Activated T-cell treated with anti-CD3 and anti-CD28 coated beads, Interleukin-2, amount 50 U/mL, for 72 hours (primary cell): Measurements from ENCODE around the gene OR8H1. TPM values are rescaled to one million over a fixed set of nuclear protein-coding genes. Genes with fewer than 3 reads are reported as not detected.

ENCODE experiments used
- ATAC-seq, 2 donors: fragments of 150-1000 bp; cut with Tn5 transposase; replicated peaks in 1 of 2; 2 replicates each; pipeline ENCODE4 v1.10.0; 2021; ENCODE audit warnings: moderate library complexity in 2 of 2, mild to moderate bottlenecking in 1 of 2
- DNase-seq, 2 donors: peaks; one replicate each; pipeline ENCODE4 v3.0.0; 2021 to 2022; ENCODE audit warnings: mixed read lengths in 1 of 2
- H3K27ac Mint-ChIP-seq: one replicate; pipeline ENCODE4 v1.8.0; 2022; ENCODE audit warnings: mild to moderate bottlenecking, moderate library complexity, mixed read lengths
- H3K27me3 Mint-ChIP-seq: one replicate; pipeline ENCODE4 v1.8.0; 2022; ENCODE audit warnings: low read depth, mixed read lengths
- H3K36me3 Mint-ChIP-seq, 2 donors: one replicate each; pipeline ENCODE4 v1.8.0; 2022; ENCODE audit warnings: mixed read lengths in 2 of 2, mild to moderate bottlenecking in 1 of 2; ENCODE audit not compliant: insufficient read depth in 2 of 2
- H3K4me1 Mint-ChIP-seq: one replicate; pipeline ENCODE4 v1.8.0; 2022; ENCODE audit warnings: low read depth, mixed read lengths
- H3K4me3 Mint-ChIP-seq, 2 donors: one replicate each; pipeline ENCODE4 v1.8.0; 2022; ENCODE audit warnings: mild to moderate bottlenecking in 2 of 2, mixed read lengths in 2 of 2, moderate library complexity in 2 of 2
- H3K9me3 Mint-ChIP-seq, 2 donors: one replicate each; pipeline ENCODE4 v1.8.0; 2022; ENCODE audit warnings: mixed read lengths in 2 of 2
- total RNA-seq, 2 donors: library from RNA; stranded (reverse); gene quantifications; one replicate each; pipeline ENCODE4 v1.2.3, GENCODE V29; 2022

Gene OR8H1, protein sequence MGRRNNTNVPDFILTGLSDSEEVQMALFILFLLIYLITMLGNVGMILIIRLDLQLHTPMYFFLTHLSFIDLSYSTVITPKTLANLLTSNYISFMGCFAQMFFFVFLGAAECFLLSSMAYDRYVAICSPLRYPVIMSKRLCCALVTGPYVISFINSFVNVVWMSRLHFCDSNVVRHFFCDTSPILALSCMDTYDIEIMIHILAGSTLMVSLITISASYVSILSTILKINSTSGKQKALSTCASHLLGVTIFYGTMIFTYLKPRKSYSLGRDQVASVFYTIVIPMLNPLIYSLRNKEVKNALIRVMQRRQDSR
- total RNA-seq, result not detected

DNA sequence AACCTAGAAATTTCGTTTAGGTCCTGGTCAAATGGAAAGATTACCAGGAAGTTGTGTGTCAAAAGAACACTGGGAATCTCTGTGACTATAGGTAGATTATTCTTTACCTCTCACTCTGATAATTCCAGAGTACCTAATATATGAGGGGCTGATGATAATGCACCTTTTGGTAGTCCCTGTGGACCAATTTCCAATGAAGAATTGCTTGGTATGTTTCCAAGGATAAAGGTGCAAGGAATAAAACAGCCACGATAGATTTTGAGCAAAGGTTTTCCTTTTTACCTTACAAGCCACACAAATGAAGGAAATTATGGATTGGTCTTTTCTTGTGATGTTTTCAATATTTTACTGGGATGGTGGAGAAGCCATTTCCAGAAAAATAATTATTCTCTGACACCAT is at the start of gene OR8H1:
OR8H1 (minus strand) TSS at position 101 of the 400 bp plus-strand sequence. CDS start 1,192 bp downstream, outside the sequence.
- no peak within 1 kb of the TSS for H3K27ac Mint-ChIP-seq
- H3K9me3 Mint-ChIP-seq, result peaks cover 14% of the 10 kb centered on the region in 2 donors
- H3K36me3 Mint-ChIP-seq, result peaks cover 0 to 2% of the 10 kb centered on the region in 2 donors
- H3K4me3 Mint-ChIP-seq, result no peak within 1 kb of the TSS
- DNase-seq, result no peak
- H3K27me3 Mint-ChIP-seq, result no peaks in the 10 kb centered on the region
- H3K4me1 Mint-ChIP-seq, result no peaks in the 10 kb centered on the region
- ATAC-seq, result no peak

DNA sequence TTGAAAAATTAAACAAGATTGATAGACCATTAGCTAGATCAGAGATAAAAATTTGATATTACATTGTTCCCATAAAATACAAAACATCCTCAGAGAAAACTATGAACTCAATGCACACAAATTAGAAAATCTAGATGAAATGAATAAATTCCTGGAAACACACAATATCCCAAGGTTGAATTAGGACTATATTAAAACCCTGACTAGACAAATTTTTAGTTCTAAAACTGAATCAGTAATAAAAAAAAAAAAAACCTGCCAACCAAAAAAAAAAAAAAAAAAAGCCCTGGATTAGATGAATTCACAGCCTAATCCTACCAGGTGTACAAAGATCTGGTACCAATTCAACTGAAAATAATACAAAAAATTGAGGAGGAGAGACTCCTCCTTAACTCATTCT is 48.2 kb upstream of the OR8H1 start:
- Mint-ChIP-seq H3K4me1 (no peaks in the 10 kb centered on the region), H3K27me3 (no peaks in the 10 kb centered on the region), H3K36me3 (no peaks in the 10 kb centered on the region), H3K9me3 (peaks cover 2 to 14% of the 10 kb centered on the region in 2 donors), H3K4me3 (no peak overlapping the region), H3K27ac (no peak overlapping the region)
- ATAC-seq (no peak), DNase-seq (no peak)

DNA sequence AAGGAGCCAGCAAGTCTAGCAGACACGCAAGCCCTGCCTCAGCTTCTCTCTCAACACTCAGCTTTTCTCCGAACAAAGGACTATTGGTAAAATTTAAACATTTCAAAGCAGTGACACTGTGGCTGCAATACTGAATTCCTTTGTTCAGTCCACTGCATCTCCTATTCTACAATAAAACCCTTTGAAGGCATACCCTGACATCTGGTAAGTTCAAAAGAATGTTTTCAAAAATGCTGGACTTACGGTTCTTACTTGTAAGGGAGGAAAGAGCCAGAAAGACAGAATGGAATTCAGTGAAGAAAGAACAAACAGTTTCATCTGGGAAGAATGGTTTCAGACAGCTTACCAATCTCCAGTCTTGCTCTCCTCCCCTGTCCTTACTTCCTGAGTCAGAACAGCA is 41.1 kb upstream of the OR8H1 start:
- Mint-ChIP-seq H3K4me3 (no peak overlapping the region), H3K27ac (no peak overlapping the region), H3K4me1 (no peaks in the 10 kb centered on the region), H3K9me3 (peaks cover 4 to 7% of the 10 kb centered on the region in 2 donors), H3K36me3 (peaks cover 2% of the 10 kb centered on the region in 2 donors), H3K27me3 (no peaks in the 10 kb centered on the region)
- DNase-seq (no peak), ATAC-seq (no peak)

DNA sequence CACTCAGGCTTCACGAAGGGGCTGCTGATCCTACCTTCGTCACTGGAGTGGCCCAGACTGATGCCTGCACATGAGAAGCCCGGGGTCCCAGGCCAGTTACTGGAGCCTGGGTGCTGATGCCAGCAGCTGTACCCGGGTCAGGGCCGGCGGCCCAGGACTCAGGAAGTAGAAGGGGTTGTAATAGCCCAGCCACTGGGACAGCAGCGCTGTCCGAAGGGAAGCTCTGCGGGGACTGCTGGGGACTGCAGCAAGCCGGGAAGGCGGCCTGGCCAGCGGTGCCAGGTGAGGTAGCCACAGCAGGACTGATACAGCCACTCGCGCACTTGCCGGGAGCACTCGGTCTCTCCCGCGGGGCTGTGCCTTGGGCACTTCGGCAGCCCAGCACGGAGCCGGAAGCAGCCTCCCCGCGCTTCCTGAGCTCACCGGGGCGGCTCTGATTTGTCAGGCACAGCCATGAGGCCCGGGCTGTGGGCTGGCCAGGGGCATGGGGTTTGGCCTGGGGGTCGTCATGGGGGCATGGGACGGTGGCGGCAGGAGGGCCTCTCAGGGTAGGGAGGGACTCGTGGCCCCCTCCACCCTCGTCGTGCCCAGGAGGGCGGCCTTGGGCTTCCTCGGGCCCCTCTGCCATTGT is 39.9 kb upstream of the OR8H1 start:
- no peak for DNase-seq
- no peaks in the 10 kb centered on the region for H3K27me3 Mint-ChIP-seq
- H3K9me3 Mint-ChIP-seq, result peaks cover 2 to 9% of the 10 kb centered on the region in 2 donors
- peaks cover 2% of the 10 kb centered on the region in 2 donors for H3K36me3 Mint-ChIP-seq
- no peaks in the 10 kb centered on the region for H3K4me1 Mint-ChIP-seq
- no peak overlapping the region for H3K4me3 Mint-ChIP-seq
- no peak overlapping the region for H3K27ac Mint-ChIP-seq
- no peak for ATAC-seq

DNA sequence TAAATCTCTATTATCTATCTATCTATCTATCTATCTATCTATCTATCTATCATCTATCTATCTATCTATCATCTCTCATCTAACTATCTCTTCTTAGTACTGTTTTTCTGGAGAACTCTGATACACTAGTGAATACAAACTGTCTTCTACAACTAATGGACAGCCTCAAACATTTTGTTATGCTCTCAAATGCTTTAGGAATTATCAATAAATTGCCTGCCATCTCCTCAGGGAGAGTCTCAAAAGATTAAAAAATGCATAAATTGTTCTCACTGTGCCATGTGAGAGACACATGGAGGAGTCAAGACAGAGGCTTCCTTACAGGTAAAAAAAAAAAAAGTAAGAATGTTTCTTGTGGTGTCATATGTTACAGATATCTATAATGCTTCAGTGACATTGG is 22.8 kb upstream of the OR8H1 start, which contains the start of gene OR8K3:
OR8K3 (plus strand) TSS at position 301 of the 400 bp plus-strand sequence. CDS start 3,163 bp downstream, outside the sequence.
- peaks cover 9 to 11% of the 10 kb centered on the region in 2 donors for H3K9me3 Mint-ChIP-seq
- no peaks in the 10 kb centered on the region for H3K4me1 Mint-ChIP-seq
- no peak within 1 kb of the TSS for H3K27ac Mint-ChIP-seq
- ATAC-seq (no peak), DNase-seq (no peak)
- no peak within 1 kb of the TSS for H3K4me3 Mint-ChIP-seq
- H3K27me3 Mint-ChIP-seq, result no peaks in the 10 kb centered on the region
- peaks cover 0 to 2% of the 10 kb centered on the region in 2 donors for H3K36me3 Mint-ChIP-seq

DNA sequence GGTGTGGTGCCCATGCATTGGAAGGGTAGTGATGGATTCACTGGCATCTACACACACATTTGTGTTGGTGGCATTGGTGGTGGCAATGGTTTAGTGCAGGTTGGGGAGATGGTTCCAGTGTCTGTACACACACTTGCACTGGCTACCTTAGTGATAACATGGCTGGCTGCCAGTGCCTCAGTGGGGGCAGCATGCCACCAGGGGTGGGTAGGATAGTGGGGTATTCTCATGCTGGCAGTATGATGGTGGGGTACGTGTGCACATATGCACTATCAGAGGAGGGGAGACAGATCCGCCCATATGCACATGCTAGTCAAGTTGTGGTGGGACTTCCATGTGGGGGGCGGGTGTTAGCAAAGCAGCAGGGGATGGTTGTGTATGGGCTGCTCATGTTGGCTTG is 15.8 kb upstream of the OR8H1 start:
- H3K4me1 Mint-ChIP-seq, result no peaks in the 10 kb centered on the region
- no peaks in the 10 kb centered on the region for H3K27me3 Mint-ChIP-seq
- DNase-seq (no peak), ATAC-seq (no peak)
- no peak overlapping the region for H3K27ac Mint-ChIP-seq
- peaks cover 1 to 5% of the 10 kb centered on the region in 2 donors for H3K36me3 Mint-ChIP-seq
- H3K9me3 Mint-ChIP-seq, result peaks cover 18% of the 10 kb centered on the region in 2 donors
- no peak overlapping the region for H3K4me3 Mint-ChIP-seq

DNA sequence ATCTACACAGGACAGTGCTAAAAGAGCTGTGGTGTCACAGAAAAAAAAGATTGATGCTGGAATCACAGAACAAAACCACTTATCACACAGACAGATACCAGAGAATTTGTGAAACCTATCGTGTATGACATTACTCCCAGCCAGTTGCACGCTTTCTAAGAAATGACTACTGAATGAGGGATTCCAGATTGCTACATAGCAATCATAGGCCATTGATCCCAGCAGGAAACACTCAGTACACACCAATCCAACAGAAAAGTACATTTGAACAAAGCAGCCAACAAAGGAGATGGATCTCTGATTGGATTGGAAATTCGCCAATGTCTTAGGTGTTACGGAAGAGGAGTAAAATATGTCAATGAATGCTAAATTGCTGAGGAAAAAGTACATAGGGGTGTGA is 4.8 kb upstream of the OR8H1 start:
- Mint-ChIP-seq H3K4me1 (no peaks in the 10 kb centered on the region), H3K27ac (no peak overlapping the region), H3K36me3 (peaks cover 0 to 2% of the 10 kb centered on the region in 2 donors), H3K9me3 (peaks cover 8 to 10% of the 10 kb centered on the region in 2 donors), H3K4me3 (no peak overlapping the region), H3K27me3 (no peaks in the 10 kb centered on the region)
- ATAC-seq (no peak), DNase-seq (no peak)

DNA sequence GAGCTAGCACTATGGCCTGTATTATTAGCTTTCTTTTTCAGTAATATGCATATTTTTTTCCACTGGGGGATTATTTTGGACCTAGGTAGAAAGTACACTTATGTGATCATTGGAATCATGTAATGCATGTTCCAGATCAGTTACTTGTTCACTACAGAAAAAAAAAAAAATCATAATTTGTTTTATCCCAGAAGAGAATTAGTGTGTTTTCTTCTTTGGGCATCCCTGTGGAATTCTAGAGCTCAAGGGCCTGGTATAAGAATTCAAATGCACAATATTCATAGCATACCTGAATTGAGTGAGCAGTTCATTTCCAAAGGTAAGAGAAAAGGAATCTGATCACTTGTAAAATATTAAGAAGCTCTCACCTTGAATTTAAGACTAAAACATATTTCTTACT is 18.2 kb downstream of the OR8H1 start, which contains the start of gene OR5T1:
OR5T1 (plus strand) TSS at position 301 of the 400 bp plus-strand sequence. CDS start 1,485 bp downstream, outside the sequence.
- no peak for DNase-seq
- Mint-ChIP-seq H3K36me3 (no peaks in the 10 kb centered on the region), H3K9me3 (peaks cover 4 to 13% of the 10 kb centered on the region in 2 donors), H3K4me1 (no peaks in the 10 kb centered on the region), H3K4me3 (no peak within 1 kb of the TSS), H3K27me3 (no peaks in the 10 kb centered on the region), H3K27ac (no peak within 1 kb of the TSS)
- no peak for ATAC-seq

DNA sequence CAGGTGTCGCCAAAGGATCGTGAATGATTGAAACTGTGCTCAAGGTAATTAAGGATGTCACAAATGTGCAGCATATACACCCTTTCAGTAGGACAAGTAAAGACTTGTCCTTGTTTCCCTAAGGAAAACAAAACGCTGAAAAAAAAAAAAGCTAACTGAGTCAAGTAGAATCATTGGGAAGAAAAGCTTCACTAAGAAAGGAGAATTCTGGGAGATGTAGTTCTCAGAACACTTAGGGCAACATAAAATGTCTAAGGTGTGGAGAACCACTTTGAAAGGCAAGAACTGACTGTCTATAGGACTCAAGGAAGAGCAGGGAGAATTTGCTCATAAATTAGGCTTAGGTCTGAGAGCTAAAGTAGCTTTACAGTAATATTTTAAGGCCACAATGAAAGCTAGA is 21.0 kb downstream of the OR8H1 start:
- Mint-ChIP-seq H3K27ac (no peak overlapping the region), H3K4me3 (no peak overlapping the region), H3K27me3 (no peaks in the 10 kb centered on the region), H3K36me3 (peaks cover 3 to 4% of the 10 kb centered on the region in 2 donors), H3K9me3 (peaks cover 14 to 17% of the 10 kb centered on the region in 2 donors), H3K4me1 (no peaks in the 10 kb centered on the region)
- no peak for ATAC-seq
- DNase-seq, result no peak

DNA sequence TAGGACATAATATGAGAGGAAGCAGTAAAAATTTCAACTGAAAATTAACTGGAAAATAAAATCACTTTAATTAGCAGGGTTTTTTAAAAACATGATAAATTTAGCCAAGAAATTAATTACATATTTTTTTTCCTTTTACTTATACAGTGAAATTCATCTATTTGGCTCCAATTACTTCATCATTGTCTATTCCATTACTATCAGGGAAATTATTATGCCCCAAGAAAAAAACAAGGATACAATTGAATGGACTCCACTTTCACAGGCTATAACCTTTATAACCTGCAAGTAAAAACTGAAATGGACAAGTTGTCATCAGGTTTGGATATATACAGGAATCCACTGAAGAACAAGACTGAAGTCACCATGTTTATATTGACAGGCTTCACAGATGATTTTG is 40.1 kb downstream of the OR8H1 start, which contains the start of gene OR5T3:
OR5T3 (plus strand) TSS at position 301 of the 400 bp plus-strand sequence; CDS start at position 301, 0 bp downstream.
- Mint-ChIP-seq H3K9me3 (peaks cover 2 to 8% of the 10 kb centered on the region in 2 donors), H3K4me1 (no peaks in the 10 kb centered on the region), H3K27me3 (no peaks in the 10 kb centered on the region), H3K36me3 (peaks cover 0 to under 1% of the 10 kb centered on the region in 2 donors), H3K4me3 (no peak within 1 kb of the TSS), H3K27ac (no peak within 1 kb of the TSS)
- DNase-seq (no peak), ATAC-seq (no peak)

Other genes starting within 250 kb of the OR8H1 start
- gene OR8I2, start 198.9 kb downstream of the OR8H1 start, total RNA-seq, result not detected
- gene OR8H2, start 188.6 kb downstream of the OR8H1 start, total RNA-seq, result not detected
- gene OR8H3, start 169.9 kb downstream of the OR8H1 start, total RNA-seq, result not detected
- gene OR8J3, start 152.1 kb downstream of the OR8H1 start, total RNA-seq, result not detected
- not detected for gene OR8K5, start 131.9 kb downstream of the OR8H1 start, total RNA-seq
- not detected for gene OR5J2, start 115.6 kb downstream of the OR8H1 start, total RNA-seq
- gene OR5T2, start 58.0 kb downstream of the OR8H1 start, total RNA-seq, result not detected
- not detected for gene OR5T3, start 40.0 kb downstream of the OR8H1 start, total RNA-seq
- not detected for gene OR5T1, start 18.1 kb downstream of the OR8H1 start, total RNA-seq
- gene OR8K3, start 22.9 kb upstream of the OR8H1 start, total RNA-seq, result not detected
- not detected for gene OR8K1, start 53.8 kb upstream of the OR8H1 start, total RNA-seq
- not detected for gene OR8J1, start 62.0 kb upstream of the OR8H1 start, total RNA-seq
- gene OR8U1, start 83.4 kb upstream of the OR8H1 start, total RNA-seq, result not detected
- not detected for gene OR5AL1, start 120.4 kb upstream of the OR8H1 start, total RNA-seq
- gene OR5M3, start 181.1 kb upstream of the OR8H1 start, total RNA-seq, result not detected
- not detected for gene OR5M8, start 199.1 kb upstream of the OR8H1 start, total RNA-seq